ENCODE results near the gene EPHB2.
"Not testable (repeated sequence)": the region's sequence is repeated elsewhere in the genome, so short reads cannot be mapped to it uniquely, and the experiment has no call there.

Gene EPHB2

DNA sequence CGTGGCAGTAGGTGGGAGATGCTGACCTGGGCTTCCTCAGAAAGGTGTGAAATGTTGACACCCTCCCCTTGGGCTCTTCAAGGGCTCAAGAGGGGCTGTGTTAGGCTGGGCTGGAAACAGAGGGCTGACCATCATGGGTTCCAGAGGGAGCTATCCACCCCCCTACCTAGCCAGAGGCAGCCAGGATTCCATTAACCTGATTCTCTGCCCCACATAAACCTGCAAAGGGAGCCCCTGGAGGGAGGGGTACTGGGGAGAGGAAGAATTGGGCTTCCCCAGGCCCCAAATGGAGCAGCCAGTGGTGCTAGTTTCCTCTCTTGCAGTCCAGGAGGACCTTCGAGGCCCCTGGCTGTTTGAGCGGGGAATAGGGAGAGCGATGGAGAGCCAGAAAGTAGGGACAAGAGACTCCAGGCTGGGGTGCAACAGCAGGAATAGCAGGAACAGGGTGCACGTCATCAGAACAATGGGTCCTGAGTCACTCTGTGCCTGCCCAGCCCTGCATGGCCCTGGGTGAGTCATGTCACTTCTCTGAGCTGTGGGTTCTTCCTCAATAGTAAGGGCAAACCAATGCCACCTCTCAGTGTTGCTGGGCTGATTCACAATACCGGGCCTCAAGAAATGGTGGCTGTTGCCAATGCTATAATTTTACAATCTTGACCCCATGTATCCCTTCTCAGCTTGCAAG is 121.2 kb downstream of the EPHB2 start:
- TF ChIP-seq POLR2A (IDR thresholded peaks at IDR 0.05; ENCODE audit: extremely low read depth, insufficient read length), result no peak
- TF ChIP-seq, protein P1, sequence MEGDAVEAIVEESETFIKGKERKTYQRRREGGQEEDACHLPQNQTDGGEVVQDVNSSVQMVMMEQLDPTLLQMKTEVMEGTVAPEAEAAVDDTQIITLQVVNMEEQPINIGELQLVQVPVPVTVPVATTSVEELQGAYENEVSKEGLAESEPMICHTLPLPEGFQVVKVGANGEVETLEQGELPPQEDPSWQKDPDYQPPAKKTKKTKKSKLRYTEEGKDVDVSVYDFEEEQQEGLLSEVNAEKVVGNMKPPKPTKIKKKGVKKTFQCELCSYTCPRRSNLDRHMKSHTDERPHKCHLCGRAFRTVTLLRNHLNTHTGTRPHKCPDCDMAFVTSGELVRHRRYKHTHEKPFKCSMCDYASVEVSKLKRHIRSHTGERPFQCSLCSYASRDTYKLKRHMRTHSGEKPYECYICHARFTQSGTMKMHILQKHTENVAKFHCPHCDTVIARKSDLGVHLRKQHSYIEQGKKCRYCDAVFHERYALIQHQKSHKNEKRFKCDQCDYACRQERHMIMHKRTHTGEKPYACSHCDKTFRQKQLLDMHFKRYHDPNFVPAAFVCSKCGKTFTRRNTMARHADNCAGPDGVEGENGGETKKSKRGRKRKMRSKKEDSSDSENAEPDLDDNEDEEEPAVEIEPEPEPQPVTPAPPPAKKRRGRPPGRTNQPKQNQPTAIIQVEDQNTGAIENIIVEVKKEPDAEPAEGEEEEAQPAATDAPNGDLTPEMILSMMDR (IDR thresholded peaks at IDR 0.05; ENCODE audit: low read depth, low read length), result no peak
- TF ChIP-seq MYC (IDR thresholded peaks at IDR 0.05; ENCODE audit: low read depth, low read length), result no peak
- TF ChIP-seq, protein P2, sequence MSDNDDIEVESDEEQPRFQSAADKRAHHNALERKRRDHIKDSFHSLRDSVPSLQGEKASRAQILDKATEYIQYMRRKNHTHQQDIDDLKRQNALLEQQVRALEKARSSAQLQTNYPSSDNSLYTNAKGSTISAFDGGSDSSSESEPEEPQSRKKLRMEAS (IDR thresholded peaks at IDR 0.05; ENCODE audit: low read depth, low read length), result no peak
- DNase-seq (ENCODE audit: low read depth), result peak; percentile 70
- H3K4me3 ChIP-seq (ENCODE audit: low read depth, low read length), result no peak overlapping the region

DNA sequence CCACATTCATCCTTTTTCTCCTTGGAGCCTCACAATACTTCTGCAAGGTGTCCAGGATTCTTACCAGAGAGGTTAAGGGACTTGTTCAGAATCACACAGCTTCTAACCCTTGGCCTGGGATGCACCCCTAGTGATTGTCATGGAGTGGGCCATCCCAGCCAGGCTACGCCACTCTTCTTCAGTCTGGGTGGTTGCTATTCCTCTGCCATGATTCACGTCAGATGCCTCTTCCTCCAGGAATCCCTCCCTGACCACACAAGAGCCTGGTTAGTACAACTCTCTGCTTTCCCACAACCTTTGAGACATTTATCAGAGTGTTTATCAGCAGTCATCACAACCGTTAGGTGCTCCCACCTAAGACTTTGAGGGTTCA is 121.8 kb downstream of the EPHB2 start:
- TF ChIP-seq, protein P1 (IDR thresholded peaks at IDR 0.05; ENCODE audit: low read depth, low read length), result no peak
- no peak for TF ChIP-seq MYC (IDR thresholded peaks at IDR 0.05; ENCODE audit: low read depth, low read length)
- no peak for TF ChIP-seq POLR2A (IDR thresholded peaks at IDR 0.05; ENCODE audit: extremely low read depth, insufficient read length)
- TF ChIP-seq, protein P2 (IDR thresholded peaks at IDR 0.05; ENCODE audit: low read depth, low read length), result no peak
- no peak overlapping the region for H3K4me3 ChIP-seq (ENCODE audit: low read depth, low read length)
- DNase-seq (ENCODE audit: low read depth), result no peak

DNA sequence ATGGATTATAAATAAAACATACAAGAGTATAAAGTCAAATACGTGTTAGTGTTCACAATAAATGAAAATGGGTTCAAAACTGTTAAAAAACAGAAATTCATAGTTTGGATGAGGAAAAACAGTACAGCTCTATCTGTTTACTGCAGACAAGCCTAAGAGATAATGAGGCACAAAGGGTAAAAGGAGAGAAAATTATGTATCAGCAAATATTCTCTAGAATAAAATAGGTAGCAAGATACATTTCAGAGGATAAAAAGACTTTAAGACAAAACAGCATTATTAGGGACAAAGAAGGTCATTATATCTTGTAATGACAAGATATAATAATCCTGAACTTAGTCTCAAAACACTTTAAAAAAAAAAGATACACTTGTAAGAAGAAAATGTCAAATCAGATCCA is 123.1 kb downstream of the EPHB2 start:
- H3K4me3 ChIP-seq (ENCODE audit: low read depth, low read length), result no peak overlapping the region
- no peak for DNase-seq (ENCODE audit: low read depth)
- TF ChIP-seq POLR2A (IDR thresholded peaks at IDR 0.05; ENCODE audit: extremely low read depth, insufficient read length) (no peak), MYC (IDR thresholded peaks at IDR 0.05; ENCODE audit: low read depth, low read length) (no peak)
- TF ChIP-seq, protein P2 (IDR thresholded peaks at IDR 0.05; ENCODE audit: low read depth, low read length), result no peak
- TF ChIP-seq, protein P1 (IDR thresholded peaks at IDR 0.05; ENCODE audit: low read depth, low read length), result no peak

DNA sequence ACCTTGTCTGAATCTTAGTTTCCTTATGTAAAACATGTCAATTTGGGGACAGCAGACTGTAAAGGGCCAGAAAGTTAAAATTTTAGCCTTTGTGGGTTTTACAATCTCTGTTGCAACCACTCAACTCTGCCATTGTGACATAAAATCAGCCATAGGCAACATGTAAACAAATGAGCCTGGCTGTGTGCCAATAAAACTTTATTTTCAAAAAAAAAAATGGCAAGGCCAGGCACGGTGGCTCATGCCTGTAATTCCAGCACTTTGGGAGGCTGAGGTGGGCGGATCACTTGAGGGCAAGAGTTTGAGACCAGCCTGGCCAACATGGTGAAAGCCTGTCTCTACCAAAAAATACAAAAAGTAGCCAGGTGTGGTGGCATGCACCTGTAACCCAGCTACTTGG is 123.8 kb downstream of the EPHB2 start:
- not testable (repeated sequence) for H3K4me3 ChIP-seq (ENCODE audit: low read depth, low read length)
- peak; percentile 18 for DNase-seq (ENCODE audit: low read depth)

DNA sequence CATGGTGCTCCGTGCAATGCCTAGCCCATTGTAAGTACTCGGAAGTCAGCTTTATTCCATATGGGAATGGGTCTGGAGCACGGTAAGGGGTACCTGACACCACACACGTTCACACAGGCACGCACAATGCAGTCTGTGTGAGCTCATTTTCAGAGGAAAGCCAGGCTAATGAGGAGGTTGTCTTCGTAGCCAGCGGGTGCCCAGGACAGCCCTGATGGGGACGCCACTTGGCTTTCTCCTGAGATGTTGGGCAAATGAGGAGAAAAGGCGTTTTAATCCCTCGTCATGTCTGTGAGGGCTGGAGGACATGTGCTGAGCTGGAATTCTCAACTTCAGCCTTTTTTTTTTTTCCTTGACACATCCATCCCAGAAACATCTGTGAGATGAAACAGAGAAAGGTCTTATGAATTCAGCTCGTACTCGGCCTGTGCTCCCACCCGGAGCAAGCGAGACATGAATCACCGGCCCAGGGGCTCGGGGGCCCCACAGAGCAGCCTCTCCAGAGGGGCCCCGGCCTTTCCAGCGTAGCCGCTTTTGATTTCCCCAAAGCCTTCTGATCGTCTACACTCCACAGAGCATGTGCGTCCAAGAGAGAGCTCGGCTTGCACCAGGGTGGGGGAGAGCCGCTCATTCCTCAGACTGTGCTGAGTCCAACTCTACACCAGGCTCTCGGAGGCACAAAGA is 125.1 kb downstream of the EPHB2 start:
- TF ChIP-seq POLR2A (IDR thresholded peaks at IDR 0.05; ENCODE audit: extremely low read depth, insufficient read length), result no peak
- TF ChIP-seq, protein P1 (IDR thresholded peaks at IDR 0.05; ENCODE audit: low read depth, low read length), result no peak
- no peak for TF ChIP-seq MYC (IDR thresholded peaks at IDR 0.05; ENCODE audit: low read depth, low read length)
- DNase-seq (ENCODE audit: low read depth), result no peak
- no peak overlapping the region for H3K4me3 ChIP-seq (ENCODE audit: low read depth, low read length)

DNA sequence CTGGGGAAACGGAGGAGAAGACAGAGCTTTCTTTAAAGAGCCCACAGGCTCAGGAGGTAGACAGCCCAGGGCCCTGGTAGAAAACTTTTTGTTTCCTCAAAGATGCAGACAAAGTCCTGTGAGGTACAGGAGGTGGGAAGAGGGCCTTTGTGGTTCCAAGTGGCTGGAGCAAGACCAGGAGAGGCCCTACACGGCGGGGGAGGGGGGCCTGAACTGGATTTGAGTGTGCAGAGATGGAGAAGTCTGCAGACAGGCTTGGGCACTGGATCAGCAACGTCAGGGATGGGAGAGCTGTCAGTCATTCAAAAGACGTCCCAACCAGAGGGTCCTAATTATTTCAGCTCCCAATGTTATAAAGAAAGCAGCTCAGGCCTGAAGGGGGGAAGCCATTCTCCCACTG is 126.2 kb downstream of the EPHB2 start:
- H3K4me3 ChIP-seq (ENCODE audit: low read depth, low read length), result no peak overlapping the region
- TF ChIP-seq, protein P2 (IDR thresholded peaks at IDR 0.05; ENCODE audit: low read depth, low read length), result no peak
- TF ChIP-seq MYC (IDR thresholded peaks at IDR 0.05; ENCODE audit: low read depth, low read length) (no peak), POLR2A (IDR thresholded peaks at IDR 0.05; ENCODE audit: extremely low read depth, insufficient read length) (no peak)
- TF ChIP-seq, protein P1 (IDR thresholded peaks at IDR 0.05; ENCODE audit: low read depth, low read length), result no peak
- no peak for DNase-seq (ENCODE audit: low read depth)
